HEK293 (cell line): ENCODE data around the gene UST.

Experiments
- ZFP69B ChIP-seq: fragments of 450-650 bp; formaldehyde crosslinking; IDR thresholded peaks from 2 replicates; pipeline ENCODE4 v1.5.1; 2016; ENCODE audit warnings: missing biosample characterization, missing genetic modification characterization
- ZNF24 ChIP-seq: fragments of 450-650 bp; formaldehyde crosslinking; IDR thresholded peaks from 2 replicates; pipeline ENCODE4 v1.5.1; 2016; ENCODE audit warnings: missing biosample characterization, missing genetic modification characterization
- ZNF404 ChIP-seq: fragments of 450-650 bp; formaldehyde crosslinking; IDR thresholded peaks from 2 replicates; pipeline ENCODE4 v1.5.1; 2017; ENCODE audit warnings: missing biosample characterization, missing genetic modification characterization
- ZNF558 ChIP-seq: fragments of 450-650 bp; formaldehyde crosslinking; IDR thresholded peaks from 2 replicates; pipeline ENCODE4 v1.5.1; 2016; ENCODE audit warnings: missing biosample characterization, missing genetic modification characterization
- ZNF629 ChIP-seq: fragments of 450-650 bp; formaldehyde crosslinking; IDR thresholded peaks from 2 replicates; pipeline ENCODE4 v1.5.1; 2017; ENCODE audit warnings: missing biosample characterization, missing genetic modification characterization
- ZNF664 ChIP-seq: fragments of 450-650 bp; formaldehyde crosslinking; IDR thresholded peaks from 2 replicates; pipeline ENCODE4 v1.5.1; 2016; ENCODE audit warnings: missing biosample characterization, missing genetic modification characterization
- TF ChIP-seq, protein P1 (sequence below): fragments of 450-650 bp; formaldehyde crosslinking; IDR thresholded peaks from 2 replicates; pipeline ENCODE4 v1.5.1; 2016; ENCODE audit warnings: missing biosample characterization, missing genetic modification characterization
- TF ChIP-seq, protein P2 (sequence below): fragments of 450-650 bp; formaldehyde crosslinking; conservative IDR thresholded peaks from 2 replicates; pipeline ENCODE4 v1.5.1; 2016; ENCODE audit warnings: low read depth, missing biosample characterization, missing genetic modification characterization
- TF ChIP-seq, protein P3 (sequence below): fragments of 450-650 bp; formaldehyde crosslinking; IDR thresholded peaks from 2 replicates; pipeline ENCODE4 v1.5.1; 2016; ENCODE audit warnings: missing biosample characterization, missing genetic modification characterization

DNA sequence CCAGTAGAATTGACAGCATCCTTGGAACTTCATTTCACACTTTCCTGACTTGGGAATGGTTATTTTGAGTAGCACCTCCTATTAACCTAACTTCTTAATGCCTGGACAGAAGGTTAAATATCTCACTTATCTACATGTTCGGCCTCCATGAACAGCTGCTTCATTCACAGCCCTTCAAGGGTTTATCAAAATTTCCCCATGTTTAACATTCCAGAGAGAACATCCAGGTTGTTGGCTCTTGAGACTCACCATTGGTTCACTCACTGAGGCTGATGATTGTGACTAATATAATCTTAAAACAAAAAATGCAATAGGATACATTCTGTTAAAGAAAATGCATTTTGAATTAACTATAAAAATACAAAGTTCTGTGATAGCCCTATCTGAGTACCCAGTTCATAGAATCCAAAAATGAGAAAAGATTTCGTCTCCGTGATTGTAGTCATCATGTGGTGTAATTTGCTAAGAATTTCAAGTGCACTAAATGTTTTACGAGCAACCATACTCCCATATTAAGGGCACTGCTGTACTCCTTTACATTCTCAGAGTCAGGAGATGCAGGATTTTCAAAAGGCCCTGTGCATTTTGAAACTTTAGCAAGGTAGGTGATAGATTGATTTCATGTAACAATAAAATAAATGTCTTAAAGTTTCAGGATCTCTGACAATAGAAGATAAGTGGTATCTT, 310.1 kb downstream of the UST start:
- TF ChIP-seq, protein P1, sequence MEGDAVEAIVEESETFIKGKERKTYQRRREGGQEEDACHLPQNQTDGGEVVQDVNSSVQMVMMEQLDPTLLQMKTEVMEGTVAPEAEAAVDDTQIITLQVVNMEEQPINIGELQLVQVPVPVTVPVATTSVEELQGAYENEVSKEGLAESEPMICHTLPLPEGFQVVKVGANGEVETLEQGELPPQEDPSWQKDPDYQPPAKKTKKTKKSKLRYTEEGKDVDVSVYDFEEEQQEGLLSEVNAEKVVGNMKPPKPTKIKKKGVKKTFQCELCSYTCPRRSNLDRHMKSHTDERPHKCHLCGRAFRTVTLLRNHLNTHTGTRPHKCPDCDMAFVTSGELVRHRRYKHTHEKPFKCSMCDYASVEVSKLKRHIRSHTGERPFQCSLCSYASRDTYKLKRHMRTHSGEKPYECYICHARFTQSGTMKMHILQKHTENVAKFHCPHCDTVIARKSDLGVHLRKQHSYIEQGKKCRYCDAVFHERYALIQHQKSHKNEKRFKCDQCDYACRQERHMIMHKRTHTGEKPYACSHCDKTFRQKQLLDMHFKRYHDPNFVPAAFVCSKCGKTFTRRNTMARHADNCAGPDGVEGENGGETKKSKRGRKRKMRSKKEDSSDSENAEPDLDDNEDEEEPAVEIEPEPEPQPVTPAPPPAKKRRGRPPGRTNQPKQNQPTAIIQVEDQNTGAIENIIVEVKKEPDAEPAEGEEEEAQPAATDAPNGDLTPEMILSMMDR (tag by site-specific recombination), result no peak
- TF ChIP-seq ZNF404 (tag by site-specific recombination) (no peak), ZNF558 (tag by site-specific recombination) (no peak), ZNF664 (tag by site-specific recombination) (no peak), ZNF24 (tag by site-specific recombination) (no peak), ZFP69B (tag by site-specific recombination) (no peak), ZNF629 (tag by site-specific recombination) (no peak)
- TF ChIP-seq, protein P2, sequence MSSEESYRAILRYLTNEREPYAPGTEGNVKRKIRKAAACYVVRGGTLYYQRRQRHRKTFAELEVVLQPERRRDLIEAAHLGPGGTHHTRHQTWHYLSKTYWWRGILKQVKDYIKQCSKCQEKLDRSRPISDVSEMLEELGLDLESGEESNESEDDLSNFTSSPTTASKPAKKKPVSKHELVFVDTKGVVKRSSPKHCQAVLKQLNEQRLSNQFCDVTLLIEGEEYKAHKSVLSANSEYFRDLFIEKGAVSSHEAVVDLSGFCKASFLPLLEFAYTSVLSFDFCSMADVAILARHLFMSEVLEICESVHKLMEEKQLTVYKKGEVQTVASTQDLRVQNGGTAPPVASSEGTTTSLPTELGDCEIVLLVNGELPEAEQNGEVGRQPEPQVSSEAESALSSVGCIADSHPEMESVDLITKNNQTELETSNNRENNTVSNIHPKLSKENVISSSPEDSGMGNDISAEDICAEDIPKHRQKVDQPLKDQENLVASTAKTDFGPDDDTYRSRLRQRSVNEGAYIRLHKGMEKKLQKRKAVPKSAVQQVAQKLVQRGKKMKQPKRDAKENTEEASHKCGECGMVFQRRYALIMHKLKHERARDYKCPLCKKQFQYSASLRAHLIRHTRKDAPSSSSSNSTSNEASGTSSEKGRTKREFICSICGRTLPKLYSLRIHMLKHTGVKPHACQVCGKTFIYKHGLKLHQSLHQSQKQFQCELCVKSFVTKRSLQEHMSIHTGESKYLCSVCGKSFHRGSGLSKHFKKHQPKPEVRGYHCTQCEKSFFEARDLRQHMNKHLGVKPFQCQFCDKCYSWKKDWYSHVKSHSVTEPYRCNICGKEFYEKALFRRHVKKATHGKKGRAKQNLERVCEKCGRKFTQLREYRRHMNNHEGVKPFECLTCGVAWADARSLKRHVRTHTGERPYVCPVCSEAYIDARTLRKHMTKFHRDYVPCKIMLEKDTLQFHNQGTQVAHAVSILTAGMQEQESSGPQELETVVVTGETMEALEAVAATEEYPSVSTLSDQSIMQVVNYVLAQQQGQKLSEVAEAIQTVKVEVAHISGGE (tag by site-specific recombination), result no peak
- TF ChIP-seq, protein P3, sequence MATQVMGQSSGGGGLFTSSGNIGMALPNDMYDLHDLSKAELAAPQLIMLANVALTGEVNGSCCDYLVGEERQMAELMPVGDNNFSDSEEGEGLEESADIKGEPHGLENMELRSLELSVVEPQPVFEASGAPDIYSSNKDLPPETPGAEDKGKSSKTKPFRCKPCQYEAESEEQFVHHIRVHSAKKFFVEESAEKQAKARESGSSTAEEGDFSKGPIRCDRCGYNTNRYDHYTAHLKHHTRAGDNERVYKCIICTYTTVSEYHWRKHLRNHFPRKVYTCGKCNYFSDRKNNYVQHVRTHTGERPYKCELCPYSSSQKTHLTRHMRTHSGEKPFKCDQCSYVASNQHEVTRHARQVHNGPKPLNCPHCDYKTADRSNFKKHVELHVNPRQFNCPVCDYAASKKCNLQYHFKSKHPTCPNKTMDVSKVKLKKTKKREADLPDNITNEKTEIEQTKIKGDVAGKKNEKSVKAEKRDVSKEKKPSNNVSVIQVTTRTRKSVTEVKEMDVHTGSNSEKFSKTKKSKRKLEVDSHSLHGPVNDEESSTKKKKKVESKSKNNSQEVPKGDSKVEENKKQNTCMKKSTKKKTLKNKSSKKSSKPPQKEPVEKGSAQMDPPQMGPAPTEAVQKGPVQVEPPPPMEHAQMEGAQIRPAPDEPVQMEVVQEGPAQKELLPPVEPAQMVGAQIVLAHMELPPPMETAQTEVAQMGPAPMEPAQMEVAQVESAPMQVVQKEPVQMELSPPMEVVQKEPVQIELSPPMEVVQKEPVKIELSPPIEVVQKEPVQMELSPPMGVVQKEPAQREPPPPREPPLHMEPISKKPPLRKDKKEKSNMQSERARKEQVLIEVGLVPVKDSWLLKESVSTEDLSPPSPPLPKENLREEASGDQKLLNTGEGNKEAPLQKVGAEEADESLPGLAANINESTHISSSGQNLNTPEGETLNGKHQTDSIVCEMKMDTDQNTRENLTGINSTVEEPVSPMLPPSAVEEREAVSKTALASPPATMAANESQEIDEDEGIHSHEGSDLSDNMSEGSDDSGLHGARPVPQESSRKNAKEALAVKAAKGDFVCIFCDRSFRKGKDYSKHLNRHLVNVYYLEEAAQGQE (tag by site-specific recombination), result no peak
